Breast epithelium (tissue), 4 donors: ENCODE measurements around the gene MAP1LC3B2. TPM values are rescaled to one million over a fixed set of nuclear protein-coding genes. Genes with fewer than 3 reads are reported as not detected.
"Not testable (repeated sequence)": the region's sequence is repeated elsewhere in the genome, so short reads cannot be mapped to it uniquely, and the experiment has no call there.

Source experiments
- DNase-seq, 2 donors: peaks; one replicate each; pipeline ENCODE4 v3.0.0-alpha.2; 2019; ENCODE audit warnings: low spot score in 2 of 2
- H3K27ac ChIP-seq, 2 donors: fragments of 200-600 bp; sonication (generic) in 1 of 2; one replicate each; pipeline ENCODE4 v1.5.1; 2016 to 2019; ENCODE audit warnings: mild to moderate bottlenecking in 1 of 2
- H3K27me3 ChIP-seq, 2 donors: fragments of 200-600 bp; sonication (generic) in 1 of 2; one replicate each; pipeline versions ENCODE4 v1.5.1 to v1.6.0; 2017 to 2019; ENCODE audit warnings: control low read depth in 1 of 2, mild to moderate bottlenecking in 1 of 2
- H3K36me3 ChIP-seq: fragments of 200-600 bp; one replicate; pipeline ENCODE4 v1.5.1; 2019
- H3K4me1 ChIP-seq, 2 donors: fragments of 200-600 bp; sonication (generic); one replicate each; pipeline ENCODE4 v1.5.1; 2016 to 2019; ENCODE audit warnings: control low read depth in 1 of 2
- H3K4me3 ChIP-seq, 3 donors: fragments of 200-600 bp; sonication (generic); 1 replicate in 2 of 3; 2 replicates in 1 of 3; pipeline ENCODE4 v1.5.1; 2016 to 2019; ENCODE audit warnings: mild to moderate bottlenecking in 3 of 3, moderate library complexity in 2 of 3
- H3K9me3 ChIP-seq, 2 donors: fragments of 200-600 bp; sonication (generic) in 1 of 2; one replicate each; pipeline ENCODE4 v1.5.1; 2016 to 2019; ENCODE audit warnings: control low read depth in 1 of 2
- POLR2A ChIP-seq: fragments of 450-650 bp; IDR thresholded peaks from one replicate; pipeline ENCODE4 v1.6.1; 2016; ENCODE audit warnings: antibody characterized with exemption, mild to moderate bottlenecking, moderate library complexity
- POLR2AphosphoS5 ChIP-seq, 3 donors: sonication (generic); formaldehyde crosslinking; IDR thresholded peaks; one replicate each; pipeline ENCODE4 v1.6.1; 2017; ENCODE audit warnings: antibody characterized with exemption in 3 of 3
- intact Hi-C: fragments of 100-400 bp; cut with DNase I; formaldehyde crosslinking; loops from one replicate; pipeline ENCODE4 v1.15.1; 2023; ENCODE audit warnings: low total_unique reads
- total RNA-seq, 3 donors: library from RNA; depleted of rRNA; stranded (reverse); fragments of >200 nt; gene quantifications; one replicate each; pipeline ENCODE4 v1.1.0, GENCODE V29; 2016
- TF ChIP-seq, protein P1 (sequence below), 3 donors: fragments of 450-650 bp; IDR thresholded peaks; one replicate each; pipeline ENCODE4 v1.5.1; 2016 to 2017; ENCODE audit warnings: antibody characterized with exemption in 3 of 3, mild to moderate bottlenecking in 3 of 3, moderate library complexity in 3 of 3

The MAP1LC3B2 gene
- total RNA-seq, 3 donors from 2014 or later, result 0.98 to 8.5 (median 1.1) TPM

DNA sequence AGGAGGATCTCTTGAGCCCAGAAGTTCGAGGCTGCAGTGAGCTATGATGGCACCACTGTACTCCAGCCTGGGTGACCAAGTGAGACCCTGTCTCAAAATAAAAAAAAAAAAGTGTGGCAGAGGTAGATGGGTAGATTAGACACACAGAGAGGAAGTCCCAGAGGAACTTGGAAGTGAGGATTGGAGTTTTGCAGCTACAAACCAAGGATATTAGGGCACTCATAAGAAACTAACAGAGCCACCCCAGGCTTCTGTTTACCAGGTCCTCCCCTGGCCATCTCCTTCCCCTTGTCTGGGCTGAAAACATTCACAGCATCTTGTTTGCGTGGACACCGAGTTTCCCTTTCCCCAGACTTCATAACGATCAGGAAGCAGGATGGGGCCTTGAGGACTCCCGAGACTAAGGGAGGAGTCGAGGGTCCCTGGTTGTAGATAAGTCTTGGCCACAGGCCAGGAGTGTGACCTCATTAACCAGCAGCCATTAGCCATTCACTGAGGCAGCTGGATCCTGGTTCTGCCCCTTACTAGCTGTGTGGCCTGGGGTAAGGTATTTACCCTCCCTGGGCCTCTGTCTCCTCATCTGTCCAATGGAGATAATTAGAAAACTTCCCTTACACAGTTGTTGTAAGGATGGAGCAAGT, 2.1 kb downstream of the MAP1LC3B2 start:
- TF ChIP-seq, protein P1, sequence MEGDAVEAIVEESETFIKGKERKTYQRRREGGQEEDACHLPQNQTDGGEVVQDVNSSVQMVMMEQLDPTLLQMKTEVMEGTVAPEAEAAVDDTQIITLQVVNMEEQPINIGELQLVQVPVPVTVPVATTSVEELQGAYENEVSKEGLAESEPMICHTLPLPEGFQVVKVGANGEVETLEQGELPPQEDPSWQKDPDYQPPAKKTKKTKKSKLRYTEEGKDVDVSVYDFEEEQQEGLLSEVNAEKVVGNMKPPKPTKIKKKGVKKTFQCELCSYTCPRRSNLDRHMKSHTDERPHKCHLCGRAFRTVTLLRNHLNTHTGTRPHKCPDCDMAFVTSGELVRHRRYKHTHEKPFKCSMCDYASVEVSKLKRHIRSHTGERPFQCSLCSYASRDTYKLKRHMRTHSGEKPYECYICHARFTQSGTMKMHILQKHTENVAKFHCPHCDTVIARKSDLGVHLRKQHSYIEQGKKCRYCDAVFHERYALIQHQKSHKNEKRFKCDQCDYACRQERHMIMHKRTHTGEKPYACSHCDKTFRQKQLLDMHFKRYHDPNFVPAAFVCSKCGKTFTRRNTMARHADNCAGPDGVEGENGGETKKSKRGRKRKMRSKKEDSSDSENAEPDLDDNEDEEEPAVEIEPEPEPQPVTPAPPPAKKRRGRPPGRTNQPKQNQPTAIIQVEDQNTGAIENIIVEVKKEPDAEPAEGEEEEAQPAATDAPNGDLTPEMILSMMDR (IDR thresholded peaks at IDR 0.05), result no peak
- TF ChIP-seq POLR2A (no peak), POLR2AphosphoS5 (IDR thresholded peaks at IDR 0.05) (no peak)
- Histone ChIP-seq H3K27me3 (no peaks in the 10 kb centered on the region), H3K36me3 (no peaks in the 10 kb centered on the region), H3K4me1 (peaks cover 3 to 5% of the 10 kb centered on the region in 2 donors), H3K9me3 (no peaks in the 10 kb centered on the region), H3K4me3 (no peak overlapping the region), H3K27ac (peak overlapping the region; percentile 50 to 87)
- no peak for DNase-seq
- intact Hi-C loops, result no loop called here

DNA sequence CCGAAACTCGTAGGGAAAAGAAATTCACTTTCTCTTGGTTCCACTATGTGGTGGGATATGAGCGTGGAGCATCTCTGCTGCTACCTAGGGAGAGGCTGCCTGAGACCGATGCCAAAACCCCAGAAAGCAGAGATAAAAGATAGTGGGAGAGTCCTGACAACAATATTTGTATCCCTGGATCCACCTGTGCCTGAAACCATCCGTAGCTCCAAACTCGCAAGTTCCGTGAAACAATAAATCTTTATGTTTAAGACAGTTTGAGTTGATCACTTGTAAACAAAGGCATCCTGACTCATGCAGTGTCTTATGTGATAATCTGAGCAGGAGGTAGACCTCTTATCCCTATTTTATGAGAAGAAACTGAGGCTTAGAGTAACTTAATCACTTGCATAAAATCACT, 2.9 kb downstream of the MAP1LC3B2 start:
- no peaks in the 10 kb centered on the region for H3K36me3 ChIP-seq
- H3K4me1 ChIP-seq, result peaks cover under 1 to 5% of the 10 kb centered on the region in 2 donors
- TF ChIP-seq POLR2AphosphoS5 (IDR thresholded peaks at IDR 0.05) (no peak), POLR2A (no peak)
- TF ChIP-seq, protein P1 (IDR thresholded peaks at IDR 0.05), result no peak
- no peak overlapping the region for H3K27ac ChIP-seq
- intact Hi-C loops, result no loop called here
- DNase-seq, result no peak
- H3K9me3 ChIP-seq, result no peaks in the 10 kb centered on the region
- H3K4me3 ChIP-seq, result no peak overlapping the region
- no peaks in the 10 kb centered on the region for H3K27me3 ChIP-seq

DNA sequence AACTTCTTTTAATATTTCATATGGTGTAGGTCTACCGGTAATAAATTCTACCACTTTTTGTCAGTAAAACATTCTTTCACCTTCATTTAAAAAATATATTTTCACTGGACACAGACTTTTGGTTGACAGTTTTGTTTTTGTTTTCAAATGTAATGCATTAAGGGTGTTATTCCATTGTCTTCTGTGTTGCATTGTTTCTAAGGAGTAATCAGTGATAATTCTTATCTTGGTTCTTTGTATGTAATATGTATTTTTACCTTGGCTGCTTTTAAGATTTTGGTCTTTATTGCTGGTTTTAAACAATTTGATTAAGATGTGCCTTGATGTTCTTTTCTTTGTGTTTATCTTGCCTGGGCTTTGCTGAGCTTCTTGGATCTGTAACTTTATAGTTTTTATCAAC, 4.1 kb downstream of the MAP1LC3B2 start:
- TF ChIP-seq POLR2AphosphoS5 (IDR thresholded peaks at IDR 0.05) (no peak), POLR2A (no peak)
- TF ChIP-seq, protein P1 (IDR thresholded peaks at IDR 0.05), result no peak
- Histone ChIP-seq H3K4me1 (peaks cover 0 to 5% of the 10 kb centered on the region in 2 donors), H3K9me3 (no peaks in the 10 kb centered on the region), H3K36me3 (no peaks in the 10 kb centered on the region), H3K4me3 (no peak overlapping the region), H3K27me3 (no peaks in the 10 kb centered on the region), H3K27ac (no peak overlapping the region)
- DNase-seq, result no peak
- intact Hi-C loops, result no loop called here

DNA sequence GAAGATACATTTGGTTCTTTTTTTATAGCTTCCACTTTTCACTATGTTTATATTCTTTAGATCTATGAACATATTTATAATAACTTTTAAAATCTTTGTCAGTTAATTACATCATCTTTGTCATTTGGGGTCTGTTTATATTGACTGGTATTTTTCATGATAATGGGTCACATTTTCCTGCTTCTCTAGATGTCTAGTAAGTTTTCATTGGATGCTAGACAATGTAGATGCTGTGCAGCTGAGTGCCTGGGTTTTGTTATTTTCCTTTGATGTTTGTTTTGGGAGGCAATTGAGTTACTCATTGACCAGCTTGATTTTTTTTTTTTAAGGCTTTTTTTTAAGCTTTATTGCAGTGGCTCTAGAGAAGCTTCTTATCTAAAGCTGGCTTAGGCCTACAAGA, 4.9 kb downstream of the MAP1LC3B2 start:
- intact Hi-C loops, result no loop called here
- no peak overlapping the region for H3K4me3 ChIP-seq
- no peak for DNase-seq
- no peaks in the 10 kb centered on the region for H3K9me3 ChIP-seq
- TF ChIP-seq POLR2AphosphoS5 (IDR thresholded peaks at IDR 0.05), result no peak
- no peak overlapping the region for H3K27ac ChIP-seq
- no peaks in the 10 kb centered on the region for H3K36me3 ChIP-seq
- H3K27me3 ChIP-seq, result no peaks in the 10 kb centered on the region
- peaks cover 0 to 5% of the 10 kb centered on the region in 2 donors for H3K4me1 ChIP-seq

DNA sequence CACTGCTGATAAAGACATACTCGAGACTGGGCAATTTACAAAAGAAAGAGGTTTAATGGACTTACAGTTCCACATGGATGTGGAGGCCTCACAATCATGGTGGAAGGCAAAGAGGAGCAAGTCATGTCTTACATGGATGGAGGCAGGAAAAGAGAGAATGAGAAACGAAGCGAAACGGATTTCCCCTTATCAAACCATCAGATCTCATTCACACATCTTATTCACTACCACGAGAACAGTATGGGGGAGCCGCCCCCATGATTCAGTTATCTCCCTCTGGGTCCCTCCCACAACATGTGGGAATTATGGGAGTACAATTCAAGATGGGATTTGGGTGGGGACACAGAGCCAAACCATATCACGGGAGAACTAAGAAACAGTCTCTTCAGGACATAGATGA, 6.0 kb downstream of the MAP1LC3B2 start:
- DNase-seq, H3K4me1 ChIP-seq, H3K4me3 ChIP-seq, H3K27me3 ChIP-seq, intact Hi-C loops, H3K36me3 ChIP-seq, H3K9me3 ChIP-seq: not testable (repeated sequence)
- peak overlapping the region; percentile 57 to 69 for H3K27ac ChIP-seq

DNA sequence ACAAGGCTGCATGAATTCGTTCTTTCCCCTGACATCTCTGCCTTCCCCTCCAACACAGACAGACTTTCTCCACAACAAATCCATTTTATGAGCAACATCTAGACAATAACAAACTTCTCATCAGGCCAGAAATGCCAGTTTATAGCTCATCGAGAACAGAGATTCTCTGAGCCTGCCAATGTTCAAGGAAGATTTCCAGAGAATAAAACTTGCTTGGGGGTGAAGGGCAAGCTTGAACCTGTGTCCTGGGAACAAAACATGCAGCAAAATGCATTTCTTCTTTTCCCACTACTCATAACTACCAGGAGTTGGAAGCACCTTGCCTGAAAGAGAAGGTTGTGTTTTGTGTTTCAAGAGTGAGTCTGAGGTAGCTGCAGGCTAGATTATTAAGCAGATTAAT, 6.8 kb downstream of the MAP1LC3B2 start:
- no peaks in the 10 kb centered on the region for H3K4me1 ChIP-seq
- TF ChIP-seq POLR2AphosphoS5 (IDR thresholded peaks at IDR 0.05), result no peak
- TF ChIP-seq POLR2A, result no peak
- TF ChIP-seq, protein P1 (IDR thresholded peaks at IDR 0.05), result no peak
- no peak overlapping the region for H3K4me3 ChIP-seq
- H3K27ac ChIP-seq, result peak overlapping the region; percentile 57 to 69
- no peaks in the 10 kb centered on the region for H3K27me3 ChIP-seq
- DNase-seq, result peak in 1 of 2 donors; percentile 46
- intact Hi-C loops, result no loop called here
- no peaks in the 10 kb centered on the region for H3K9me3 ChIP-seq
- H3K36me3 ChIP-seq, result no peaks in the 10 kb centered on the region
